ENCODE data around the gene ABCE1. TPM values are rescaled to one million over a fixed set of nuclear protein-coding genes. Genes with fewer than 3 reads are reported as not detected.
A peak's percentile ranks its signal among the peaks of the same experiment; 100 is the strongest.

The ABCE1 gene
- total and polyA plus RNA-seq, 2 of the 8 experiments (the other 6 are each of a cell fraction or from before 2014, with no cell fraction given), result 43.7 to 126 TPM

DNA sequence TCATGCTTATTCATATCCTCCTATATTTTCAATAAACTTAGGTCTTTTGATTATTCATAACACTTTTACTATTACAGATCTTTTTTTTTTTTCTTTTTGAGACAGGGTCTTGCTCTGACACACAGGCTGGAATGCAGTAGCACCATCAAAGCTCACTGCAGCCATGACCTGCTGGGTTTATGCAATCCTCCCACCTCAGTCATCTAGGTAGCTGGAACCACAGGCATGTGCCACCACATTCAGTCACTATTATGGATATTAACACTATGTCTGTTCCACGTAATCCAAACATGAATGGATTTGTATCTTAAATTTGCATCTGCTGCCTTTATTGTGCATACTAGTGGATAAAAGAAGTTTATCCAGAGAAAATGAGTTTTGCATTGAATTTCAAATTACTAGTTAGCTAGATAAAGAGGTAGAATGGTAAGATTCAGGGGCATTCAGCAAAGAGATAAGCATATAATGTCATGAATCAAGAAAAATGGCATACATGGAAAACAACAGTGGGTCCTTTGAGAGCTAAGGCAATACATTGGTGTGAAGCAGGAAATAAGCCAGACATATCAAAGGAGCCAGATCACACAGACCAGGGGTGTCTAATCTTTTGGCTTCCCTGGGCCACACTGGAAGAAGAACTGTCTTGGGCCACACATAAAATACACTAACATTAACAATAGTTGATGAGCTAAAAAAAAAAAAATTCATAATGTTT lies 14.1 kb upstream of the ABCE1 start:
- no peaks in the 10 kb centered on the region for H3K4me1 ChIP-seq (replicated peaks in 1 of 4; ENCODE audit: control insufficient read depth in 3 of 4, insufficient read depth in 4 of 4, low read length in 3 of 4)

More for the DNA sequence above, 14.1 kb upstream of the ABCE1 start:
- no peak overlapping the region for H3K4me2 ChIP-seq (ENCODE audit: insufficient read depth in 1 of 2, low read depth in 2 of 2, low read length in 2 of 2)
- H2BK12ac ChIP-seq (ENCODE audit: low read depth, low read length), result no peak overlapping the region
- H4K5ac ChIP-seq (ENCODE audit: insufficient read length, low read depth, low read length), result no peak overlapping the region
- no peaks in the 10 kb centered on the region for H3K27me3 ChIP-seq (replicated peaks in 1 of 4; ENCODE audit: control insufficient read depth in 3 of 4, extremely low read depth in 1 of 4, insufficient read depth in 3 of 4, low read length in 3 of 4)
- 84% methylated on average over 1 of the region's 1 CpG; no CpG with 5 or more reads in 1 of the 2 experiments for WGBS, 2 experiments (ENCODE audit: extremely low coverage in 1 of 2, insufficient coverage in 1 of 2, insufficient read length in 1 of 2, insufficient replicate concordance in 2 of 2, low coverage in 1 of 2, low lambda C conversion rate in 2 of 2, missing lambda C conversion rate in 1 of 2)
- H4K20me1 ChIP-seq (replicated peaks in 1 of 2; ENCODE audit: control insufficient read depth in 1 of 2, insufficient read depth in 2 of 2, low read length in 2 of 2), result peaks cover 0 to 4% of the 10 kb centered on the region in 2 experiments
- no peak for TF ChIP-seq ASH2L (IDR thresholded peaks at IDR 0.05; ENCODE audit: low read length)
- 0 out of 2 replicates have a peak, but pooled peaks have one; percentile 4 for TF ChIP-seq CEBPB (IDR thresholded peaks at IDR 0.05; ENCODE audit: low read depth, low read length)
- no peak for TF ChIP-seq TBP (IDR thresholded peaks at IDR 0.05; ENCODE audit: low read depth, low read length)
- DNase-seq (ENCODE audit: low read depth in 1 of 2, low spot score in 2 of 2) (no peak), FAIRE-seq (no peak)
- no peak overlapping the region for H2BK20ac ChIP-seq (ENCODE audit: low read length)
- H2BK15ac ChIP-seq (ENCODE audit: low read length), result no peak overlapping the region
- H3K18ac ChIP-seq (ENCODE audit: extremely low read depth, low read length), result no peak overlapping the region
- H3K36me3 ChIP-seq (ENCODE audit: control insufficient read depth in 2 of 4, insufficient read depth in 4 of 4, low read length in 3 of 4), result peaks cover 0 to 11% (median 3%) of the 10 kb centered on the region in 4 experiments; a peak in 3 of 8 replicates
- no peak overlapping the region for H2AFZ ChIP-seq (ENCODE audit: low read length)
- ChIA-PET CTCF (ENCODE audit: partially characterized antibody) (interaction anchor here (0.6 to 1.5 kb wide), 4 partner anchors 121 to 1525 kb away, joined by 3 to 4 read pairs (median 3); no protein-coding TSS in a partner anchor), POLR2A (ENCODE audit: partially characterized antibody) (interaction anchor here (0.8 kb wide), 1 partner anchor 14 kb away, joined by 3 read pairs; the partner anchor contains the start of genes ABCE1 and ANAPC10)
- H2BK5ac ChIP-seq (ENCODE audit: low read depth, low read length), result no peak overlapping the region
- H3K27ac ChIP-seq (ENCODE audit: low read depth, low read length), result no peak overlapping the region
- H2BK120ac ChIP-seq (replicated peaks; ENCODE audit: low read depth, low read length), result no peak overlapping the region
- H3K9ac ChIP-seq (replicated peaks in 1 of 4; ENCODE audit: extremely low read depth in 1 of 4, low read depth in 3 of 4, low read length in 3 of 4), result no peak overlapping the region
- no peaks in the 10 kb centered on the region for H3K23me2 ChIP-seq (ENCODE audit: low read depth, low read length)
- H3K4ac ChIP-seq (replicated peaks; ENCODE audit: insufficient read length, low read depth, low read length), result no peak overlapping the region
- H3K9me3 ChIP-seq (ENCODE audit: insufficient read depth in 2 of 2, low read depth in 1 of 2, low read length in 1 of 2), result no peaks in the 10 kb centered on the region
- no peak overlapping the region for H3K23ac ChIP-seq (ENCODE audit: insufficient read length)
- H3K56ac ChIP-seq (replicated peaks; ENCODE audit: insufficient read length, low read depth, low read length), result no peak overlapping the region
- H3K14ac ChIP-seq (ENCODE audit: insufficient read length), result no peak overlapping the region
- H3K79me2 ChIP-seq (ENCODE audit: control insufficient read depth in 1 of 2, insufficient read depth in 2 of 2, low read length in 2 of 2), result peaks cover 0 to 15% of the 10 kb centered on the region in 2 experiments; a peak in 3 of 4 replicates
- H3K4me3 ChIP-seq (ENCODE audit: extremely low read depth in 1 of 4, insufficient read depth in 2 of 4, low read depth in 3 of 4, low read length in 4 of 4), result no peak overlapping the region
- H4K8ac ChIP-seq (ENCODE audit: extremely low read depth, insufficient read depth, low read length), result no peak overlapping the region
- H3K79me1 ChIP-seq (ENCODE audit: low read depth, low read length), result no peaks in the 10 kb centered on the region
- H2AK5ac ChIP-seq (ENCODE audit: low read depth, low read length), result no peak overlapping the region
- no peak overlapping the region for H4K91ac ChIP-seq (replicated peaks; ENCODE audit: insufficient read length, low read length)
